Thoracic aorta (tissue), 2 donors: ENCODE results near the gene GLUL. TPM values are rescaled to one million over a fixed set of nuclear protein-coding genes. Genes with fewer than 3 reads are reported as not detected.

Experiments used
- ATAC-seq: fragments of 150-250 bp; one replicate; pipeline ENCODE4 v1.8.0; 2017; ENCODE audit warnings: low read depth; ENCODE audit not compliant: insufficient number of reproducible peaks, low FRiP score
- DNase-seq: peaks from one replicate; pipeline ENCODE4 v3.0.0-alpha.2; 2020; ENCODE audit warnings: low spot score
- H3K27ac ChIP-seq, 2 donors: fragments of 200-600 bp; sonication (generic); 1 replicate in 1 of 2; 2 replicates in 1 of 2; pipeline ENCODE4 v1.5.1; 2016; ENCODE audit warnings: mild to moderate bottlenecking in 2 of 2, moderate library complexity in 2 of 2
- H3K27me3 ChIP-seq: fragments of 200-600 bp; sonication (generic); replicated peaks from 2 replicates; pipeline ENCODE4 v1.6.0; 2016; ENCODE audit warnings: mild to moderate bottlenecking; ENCODE audit not compliant: insufficient read depth
- H3K36me3 ChIP-seq: fragments of 200-600 bp; sonication (generic); one replicate; pipeline ENCODE4 v1.5.1; 2016
- H3K4me1 ChIP-seq, 2 donors: fragments of 200-600 bp; sonication (generic); 1 replicate in 1 of 2; 2 replicates in 1 of 2; pipeline versions ENCODE4 v1.5.1 to v1.6.0; 2016; ENCODE audit warnings: low read depth in 2 of 2, mild to moderate bottlenecking in 1 of 2; ENCODE audit not compliant: control insufficient read depth in 1 of 2
- H3K4me3 ChIP-seq: fragments of 200-600 bp; sonication (generic); 2 replicates; pipeline ENCODE4 v1.5.1; 2016; ENCODE audit warnings: mild to moderate bottlenecking
- H3K9me3 ChIP-seq: fragments of 200-600 bp; sonication (generic); 2 replicates; pipeline ENCODE4 v1.5.1; 2016
- CTCF ChIP-seq: fragments of 200-600 bp; sonication (generic); IDR thresholded peaks from one replicate; pipeline ENCODE4 v1.5.1; 2019; ENCODE audit warnings: antibody characterized with exemption
- total RNA-seq, 2 donors: library from RNA; depleted of rRNA; stranded (reverse); fragments of >200 nt; gene quantifications; one replicate each; pipeline versions ENCODE4 v1.1.0 to v1.2.3, GENCODE V29; 2016

GLUL gene
- total RNA-seq, 2 donors from 2014 or later = 705 to 998 TPM

GRCh38 chr1:182410620-182411273 is 19.2 kb upstream of the GLUL start:
- H3K9me3 ChIP-seq = no peaks in the 10 kb centered on the region
- no peak overlapping the region for H3K4me3 ChIP-seq
- no peak for TF ChIP-seq CTCF
- H3K27ac ChIP-seq = peak overlapping the region; percentile 30 to 62
- ATAC-seq (peak; percentile 76), DNase-seq (no peak)
- H3K27me3 ChIP-seq = no peaks in the 10 kb centered on the region
- H3K4me1 ChIP-seq = peaks cover 11 to 16% of the 10 kb centered on the region in 2 donors
- H3K36me3 ChIP-seq = no peaks in the 10 kb centered on the region

- Histone ChIP-seq H3K4me3 (no peak overlapping the region), H3K4me1 (peaks cover 11 to 16% of the 10 kb centered on the region in 2 donors), H3K9me3 (no peaks in the 10 kb centered on the region), H3K27ac (peak overlapping the region; percentile 30 to 62), H3K27me3 (no peaks in the 10 kb centered on the region), H3K36me3 (no peaks in the 10 kb centered on the region)
- DNase-seq = no peak
- TF ChIP-seq CTCF = no peak
- ATAC-seq = no peak
Measured at GRCh38 chr1:182410138-182410537, 18.5 kb upstream of the GLUL start.

GRCh38 chr1:182408435-182409075 is 17.0 kb upstream of the GLUL start:
- no peak for ATAC-seq
- Histone ChIP-seq H3K27ac (no peak overlapping the region), H3K4me3 (no peak overlapping the region), H3K9me3 (no peaks in the 10 kb centered on the region), H3K36me3 (no peaks in the 10 kb centered on the region), H3K4me1 (peaks cover 11 to 16% of the 10 kb centered on the region in 2 donors), H3K27me3 (no peaks in the 10 kb centered on the region)
- TF ChIP-seq CTCF = no peak
- no peak for DNase-seq

GRCh38 chr1:182407724-182408123 is 16.1 kb upstream of the GLUL start:
- Histone ChIP-seq H3K36me3 (no peaks in the 10 kb centered on the region), H3K27me3 (no peaks in the 10 kb centered on the region), H3K27ac (no peak overlapping the region), H3K9me3 (no peaks in the 10 kb centered on the region), H3K4me3 (no peak overlapping the region), H3K4me1 (peaks cover 11 to 16% of the 10 kb centered on the region in 2 donors)
- DNase-seq (no peak), ATAC-seq (no peak)
- TF ChIP-seq CTCF = no peak

- Histone ChIP-seq H3K27me3 (no peaks in the 10 kb centered on the region), H3K9me3 (no peaks in the 10 kb centered on the region), H3K4me1 (peaks cover 9 to 15% of the 10 kb centered on the region in 2 donors), H3K27ac (no peak overlapping the region), H3K36me3 (no peaks in the 10 kb centered on the region), H3K4me3 (no peak overlapping the region)
- ATAC-seq (no peak), DNase-seq (no peak)
- TF ChIP-seq CTCF = no peak
Measured at GRCh38 chr1:182406012-182406411, 14.4 kb upstream of the GLUL start.
